Neural progenitor cell (in vitro differentiated cells): ENCODE data around the gene VPS35. TPM values are rescaled to one million over a fixed set of nuclear protein-coding genes. Genes with fewer than 3 reads are reported as not detected.
A peak's percentile ranks its signal among the peaks of the same experiment; 100 is the strongest.

Experiments used
- DNase-seq: peaks from one replicate; pipeline ENCODE4 v3.0.0-alpha.2; 2016; ENCODE audit warnings: low spot score
- H2AFZ ChIP-seq: fragments of 200-600 bp; sonication (generic); replicated peaks from 2 replicates; pipeline ENCODE4 v1.6.1; 2016; ENCODE audit warnings: antibody characterized with exemption
- H3F3A ChIP-seq: fragments of 200-600 bp; sonication (generic); 2 replicates; pipeline ENCODE4 v1.6.1; 2016; ENCODE audit warnings: antibody characterized with exemption, low read depth
- H3K27ac ChIP-seq: fragments of 200-600 bp; sonication (generic); 2 replicates; pipeline ENCODE4 v1.5.1; 2016; ENCODE audit warnings: mild to moderate bottlenecking
- H3K27me3 ChIP-seq: fragments of 200-600 bp; sonication (generic); 2 replicates; pipeline ENCODE4 v1.6.1; 2016; ENCODE audit warnings: mild to moderate bottlenecking, moderate library complexity
- H3K36me3 ChIP-seq: fragments of 200-600 bp; sonication (generic); 2 replicates; pipeline ENCODE4 v1.5.1; 2016
- H3K4me1 ChIP-seq: fragments of 200-600 bp; sonication (generic); 2 replicates; pipeline ENCODE4 v1.6.1; 2016; ENCODE audit warnings: mixed run types
- H3K4me2 ChIP-seq: fragments of 200-600 bp; sonication (generic); 2 replicates; pipeline ENCODE4 v1.6.1; 2016
- H3K4me3 ChIP-seq: fragments of 200-600 bp; sonication (generic); 2 replicates; pipeline ENCODE4 v1.5.1; 2016
- H3K79me2 ChIP-seq: fragments of 200-600 bp; sonication (generic); 2 replicates; pipeline ENCODE4 v1.6.1; 2016; ENCODE audit warnings: low read depth
- H3K9ac ChIP-seq: fragments of 200-600 bp; sonication (generic); 2 replicates; pipeline ENCODE4 v1.6.1; 2016
- H3K9me3 ChIP-seq: fragments of 200-600 bp; sonication (generic); 2 replicates; pipeline ENCODE4 v1.5.1; 2016; ENCODE audit warnings: low read depth
- H4K20me1 ChIP-seq: fragments of 200-600 bp; sonication (generic); 2 replicates; pipeline ENCODE4 v1.6.1; 2016; ENCODE audit warnings: low read depth
- H3K27ac Mint-ChIP-seq: 3 replicates; pipeline ENCODE4 v1.8.0; 2021; ENCODE audit warnings: mixed read lengths
- H3K27me3 Mint-ChIP-seq: 2 replicates; pipeline ENCODE4 v1.8.0; 2022; ENCODE audit warnings: low read depth, mild to moderate bottlenecking, inconsistent platforms, moderate library complexity, mixed read lengths; ENCODE audit not compliant: insufficient read depth
- H3K36me3 Mint-ChIP-seq: 3 replicates; pipeline ENCODE4 v1.8.0; 2021; ENCODE audit warnings: mixed read lengths
- H3K4me1 Mint-ChIP-seq: 3 replicates; pipeline ENCODE4 v1.8.0; 2021; ENCODE audit warnings: mixed read lengths
- H3K4me3 Mint-ChIP-seq: 3 replicates; pipeline ENCODE4 v1.8.0; 2021; ENCODE audit warnings: mild to moderate bottlenecking, moderate library complexity, mixed read lengths
- H3K9me3 Mint-ChIP-seq: 3 replicates; pipeline ENCODE4 v1.8.0; 2020; ENCODE audit warnings: mixed read lengths
- CTCF ChIP-seq: fragments of 200-600 bp; sonication (generic); IDR thresholded peaks from 2 replicates; pipeline ENCODE4 v1.5.1; 2017; ENCODE audit warnings: antibody characterized with exemption, mild to moderate bottlenecking
- EZH2 ChIP-seq: fragments of 200-600 bp; sonication (generic); IDR thresholded peaks from 2 replicates; pipeline ENCODE4 v1.6.1; 2017; ENCODE audit warnings: antibody characterized with exemption, mild to moderate bottlenecking, moderate library complexity
- EZH2phosphoT487 ChIP-seq: fragments of 200-600 bp; sonication (generic); IDR thresholded peaks from 2 replicates; pipeline ENCODE4 v1.6.1; 2017; ENCODE audit warnings: antibody characterized with exemption
- total RNA-seq: library from RNA; depleted of rRNA; stranded (reverse); fragments of >200 nt; gene quantifications from 2 replicates; pipeline ENCODE4 v1.2.3, GENCODE V29; 2015; ENCODE audit warnings: low replicate concordance

The VPS35 gene
- total RNA-seq, 1 donor from 2014 or later: 115 TPM

- H3K36me3 Mint-ChIP-seq: peaks cover 12% of the 10 kb centered on the region
- H2AFZ ChIP-seq: no peak overlapping the region
- H3K4me1 Mint-ChIP-seq: no peaks in the 10 kb centered on the region
- no peaks in the 10 kb centered on the region for H3K9me3 ChIP-seq
- no peaks in the 10 kb centered on the region for H3K9me3 Mint-ChIP-seq
- H3K27me3 Mint-ChIP-seq: no peaks in the 10 kb centered on the region
- TF ChIP-seq EZH2: no peak
- no peak for TF ChIP-seq CTCF
- TF ChIP-seq EZH2phosphoT487: no peak
- H4K20me1 ChIP-seq: no peaks in the 10 kb centered on the region
- H3K79me2 ChIP-seq: peaks cover 9% of the 10 kb centered on the region
- no peaks in the 10 kb centered on the region for H3K4me1 ChIP-seq
- no peak overlapping the region for H3K27ac Mint-ChIP-seq
- no peaks in the 10 kb centered on the region for H3F3A ChIP-seq
- DNase-seq: no peak
- H3K4me2 ChIP-seq: no peak overlapping the region
- H3K4me3 Mint-ChIP-seq: no peak overlapping the region
- no peak overlapping the region for H3K9ac ChIP-seq
- no peak overlapping the region for H3K4me3 ChIP-seq
- H3K27me3 ChIP-seq: no peaks in the 10 kb centered on the region
- H3K36me3 ChIP-seq: peaks cover 2% of the 10 kb centered on the region
- H3K27ac ChIP-seq: no peak overlapping the region
Measured at GRCh38 chr16:46612121-46612520, 76.9 kb downstream of the VPS35 start.

- Histone ChIP-seq H4K20me1 (no peaks in the 10 kb centered on the region), H3K4me3 (no peak overlapping the region), H3F3A (no peaks in the 10 kb centered on the region), H3K9ac (no peak overlapping the region), H3K79me2 (no peaks in the 10 kb centered on the region), H3K4me1 (no peaks in the 10 kb centered on the region), H2AFZ (no peak overlapping the region), H3K9me3 (no peaks in the 10 kb centered on the region), H3K27me3 (no peaks in the 10 kb centered on the region), H3K27ac (no peak overlapping the region), H3K4me2 (no peak overlapping the region), H3K36me3 (peaks cover 8% of the 10 kb centered on the region)
- H3K9me3 Mint-ChIP-seq: no peaks in the 10 kb centered on the region
- H3K4me1 Mint-ChIP-seq: no peaks in the 10 kb centered on the region
- peaks cover 20% of the 10 kb centered on the region for H3K36me3 Mint-ChIP-seq
- TF ChIP-seq EZH2: no peak
- peak; percentile 27 for TF ChIP-seq CTCF
- no peak overlapping the region for H3K27ac Mint-ChIP-seq
- H3K4me3 Mint-ChIP-seq: no peak overlapping the region
- H3K27me3 Mint-ChIP-seq: no peaks in the 10 kb centered on the region
- DNase-seq: no peak
Measured at GRCh38 chr16:46607529-46607928, 81.4 kb downstream of the VPS35 start.

GRCh38 chr16:46606231-46606630 is 82.7 kb downstream of the VPS35 start:
- Histone ChIP-seq H3K4me1 (no peaks in the 10 kb centered on the region), H3K27me3 (no peaks in the 10 kb centered on the region), H3K4me3 (no peak overlapping the region), H3K9ac (no peak overlapping the region), H4K20me1 (no peaks in the 10 kb centered on the region), H2AFZ (no peak overlapping the region), H3F3A (no peaks in the 10 kb centered on the region), H3K9me3 (no peaks in the 10 kb centered on the region), H3K36me3 (peaks cover 15% of the 10 kb centered on the region), H3K27ac (no peak overlapping the region), H3K79me2 (no peaks in the 10 kb centered on the region), H3K4me2 (no peak overlapping the region)
- Mint-ChIP-seq H3K27ac (no peak overlapping the region), H3K9me3 (no peaks in the 10 kb centered on the region), H3K27me3 (no peaks in the 10 kb centered on the region), H3K36me3 (peaks cover 23% of the 10 kb centered on the region), H3K4me1 (no peaks in the 10 kb centered on the region), H3K4me3 (no peak overlapping the region)
- no peak for TF ChIP-seq EZH2phosphoT487
- no peak for TF ChIP-seq CTCF
- TF ChIP-seq EZH2: no peak
- no peak for DNase-seq

Other genes starting within 250 kb of the VPS35 start
- gene SHCBP1, start 67.8 kb downstream of the VPS35 start, total RNA-seq: 13.4 and 18.7 TPM in 2 replicates
- gene ORC6, start 481 bp upstream of the VPS35 start, total RNA-seq: 95.3 and 122 TPM in 2 replicates
- gene MYLK3, start 59.2 kb upstream of the VPS35 start, total RNA-seq: 0.28 and 1.6 TPM in 2 replicates
- gene C16orf87, start 142.0 kb upstream of the VPS35 start, total RNA-seq: 40.9 and 66.7 TPM in 2 replicates
- gene GPT2, start 195.2 kb upstream of the VPS35 start, total RNA-seq: 21.6 and 37.7 TPM in 2 replicates